HepG2 (cell line): ENCODE results near the gene CYB5R3. TPM values are rescaled to one million over a fixed set of nuclear protein-coding genes. Genes with fewer than 3 reads are reported as not detected.

ENCODE experiments used
- ATAC-seq: fragments of 200-7000 bp; cut with Tn5 transposase; 3 replicates; pipeline ENCODE4 v1.9.1; 2020; ENCODE audit warnings: mild to moderate bottlenecking, moderate library complexity
- BruUV-seq: library from RNA; stranded (reverse); fragments of 400-500 nt; replicated peaks from 2 replicates; lab custom pipeline; 2021; lab: Mats Ljungman, UMichigan
- CTCF ChIA-PET: fragments of 300-600 bp; formaldehyde crosslinking; extraction: SDS; loops from one replicate; lab custom pipeline; 2021; ENCODE audit warnings: low total read pairs, inconsistent platforms, low intra/inter-chr PET ratio; lab: Yijun Ruan, JAX
- POLR2A ChIA-PET: fragments of 350-600 bp; sonication (Branson Sonifier 250); formaldehyde crosslinking; loops from one replicate; lab custom pipeline; 2020; ENCODE audit warnings: antibody characterized with exemption, inconsistent platforms; lab: Yijun Ruan, JAX
- DNase-seq: peaks from one replicate; pipeline ENCODE4 v3.0.0-alpha.2; 2015; ENCODE audit warnings: low spot score
- FAIRE-seq: peaks from 3 replicates; lab custom pipeline; 2011; peaks lifted over from hg19 to GRCh38; lab: Jason Lieb, UNC
- H2AFZ ChIP-seq: one replicate; pipeline ENCODE4 v1.6.1; 2011; ENCODE audit warnings: low read length, inconsistent platforms
- H3K27ac ChIP-seq: fragments of 300-600 bp; 3 replicates; pipeline ENCODE4 v1.8.0; 2011; ENCODE audit warnings: mixed run types, mild to moderate bottlenecking, mixed read lengths, low read length, inconsistent platforms; ENCODE audit not compliant: insufficient read depth; ENCODE audit errors: extremely low read length
- H3K27me3 ChIP-seq, 2 experiments: fragments of 200-600 bp in 1 of 2; 2 replicates in 1 of 2; 3 replicates in 1 of 2; pipeline versions ENCODE4 v1.6.0 to v1.8.0; 2011; ENCODE audit warnings: low read length in 2 of 2, mild to moderate bottlenecking in 2 of 2, moderate library complexity in 2 of 2, inconsistent platforms in 1 of 2; ENCODE audit not compliant: insufficient read depth in 2 of 2, control insufficient read depth in 1 of 2
- H3K36me3 ChIP-seq, 2 experiments: fragments of 200-600 bp in 1 of 2; replicated peaks in 1 of 2; 2 replicates in 1 of 2; 3 replicates in 1 of 2; pipeline versions ENCODE4 v1.5.1 to v1.8.0; 2011; ENCODE audit warnings: low read length in 2 of 2, inconsistent platforms in 1 of 2; ENCODE audit not compliant: insufficient read depth in 2 of 2, control insufficient read depth in 1 of 2
- H3K4me1 ChIP-seq: 2 replicates; pipeline ENCODE4 v1.5.1; 2012; ENCODE audit warnings: low read length, inconsistent platforms; ENCODE audit not compliant: insufficient read depth
- H3K4me2 ChIP-seq: 2 replicates; pipeline ENCODE4 v1.6.0; 2011; ENCODE audit warnings: low read depth, low read length, inconsistent platforms
- H3K4me3 ChIP-seq, 3 experiments: fragments of 200-600 bp in 1 of 3; sonication (generic), shearing (Covaris generic) in 1 of 3; replicated peaks in 1 of 3; 2 replicates each; pipeline ENCODE4 v1.5.1; 2011 to 2016; ENCODE audit warnings: low read length in 3 of 3, inconsistent platforms in 2 of 3, low read depth in 2 of 3, mild to moderate bottlenecking in 2 of 3, control low read depth in 1 of 3, mixed read lengths in 1 of 3; ENCODE audit not compliant: insufficient read depth in 1 of 3
- H3K79me2 ChIP-seq: one replicate; pipeline ENCODE4 v1.6.1; 2011; ENCODE audit warnings: low read length, inconsistent platforms; ENCODE audit not compliant: insufficient read depth
- H3K9ac ChIP-seq: 2 replicates; pipeline ENCODE4 v1.6.0; 2011; ENCODE audit warnings: mild to moderate bottlenecking, low read depth, low read length, inconsistent platforms; ENCODE audit not compliant: insufficient read depth
- H3K9me3 ChIP-seq: 2 replicates; pipeline ENCODE4 v1.5.1; 2012; ENCODE audit warnings: mild to moderate bottlenecking, low read length
- H4K20me1 ChIP-seq: 2 replicates; pipeline ENCODE4 v1.6.0; 2011; ENCODE audit warnings: inconsistent platforms, mild to moderate bottlenecking, low read length, moderate library complexity; ENCODE audit not compliant: insufficient read depth
- ARID3A ChIP-seq: IDR thresholded peaks from 2 replicates; pipeline ENCODE4 v1.6.1; 2012; ENCODE audit warnings: low read depth, low read length, improper control_type of control experiment
- CBX2 ChIP-seq, 2 experiments: fragments of 200-600 bp in 1 of 2; sonication (generic); formaldehyde crosslinking in 1 of 2; IDR thresholded peaks; 2 replicates each; pipeline versions ENCODE4 v1.7.0 to v1.8.1; 2018 to 2022; ENCODE audit warnings: low read depth in 2 of 2, low read length in 1 of 2, mild to moderate bottlenecking in 1 of 2, missing genetic modification reagents in 1 of 2
- FOSL1 ChIP-seq: sonication (generic); formaldehyde crosslinking; IDR thresholded peaks from 2 replicates; pipeline ENCODE4 v1.9.0; 2021; ENCODE audit warnings: missing genetic modification reagents, borderline replicate concordance
- HNF4G ChIP-seq, 2 experiments: sonication (generic) in 1 of 2; formaldehyde crosslinking in 1 of 2; IDR thresholded peaks; 2 replicates each; pipeline versions ENCODE4 v1.4.0 to v1.6.1; 2011 to 2020; ENCODE audit warnings: borderline replicate concordance in 2 of 2, low read depth in 2 of 2, mild to moderate bottlenecking in 2 of 2, low read length in 1 of 2, missing genetic modification reagents in 1 of 2, moderate library complexity in 1 of 2
- IKZF1 ChIP-seq: fragments of 450-650 bp; IDR thresholded peaks from 2 replicates; pipeline ENCODE4 v1.7.1; 2016
- KAT2B ChIP-seq: fragments of 150-350 bp; IDR thresholded peaks from 2 replicates; pipeline ENCODE4 v1.6.1; 2014; ENCODE audit warnings: low read depth, low read length, borderline replicate concordance
- RFXAP ChIP-seq: sonication (generic); formaldehyde crosslinking; IDR thresholded peaks from 2 replicates; pipeline ENCODE4 v1.4.0; 2020; ENCODE audit warnings: missing genetic modification reagents, borderline replicate concordance
- ZKSCAN1 ChIP-seq: fragments of 150-350 bp; IDR thresholded peaks from 2 replicates; pipeline ENCODE4 v1.6.1; 2014; ENCODE audit warnings: low read length
- ZMYM3 ChIP-seq: sonication (generic); formaldehyde crosslinking; IDR thresholded peaks from 2 replicates; pipeline ENCODE4 v1.5.1; 2020; ENCODE audit warnings: mild to moderate bottlenecking, missing genetic modification reagents
- ZNF414 ChIP-seq: sonication (generic); formaldehyde crosslinking; IDR thresholded peaks from 2 replicates; pipeline ENCODE4 v1.5.0; 2020; ENCODE audit warnings: missing genetic modification reagents
- ZNF614 ChIP-seq: IDR thresholded peaks from 2 replicates; pipeline ENCODE4 v1.6.1; 2018; ENCODE audit warnings: missing biosample characterization, missing genetic modification reagents, inconsistent platforms, borderline replicate concordance
- ZNF687 ChIP-seq: sonication (generic); formaldehyde crosslinking; IDR thresholded peaks from 2 replicates; pipeline ENCODE4 v1.5.1; 2020; ENCODE audit warnings: mild to moderate bottlenecking, missing genetic modification reagents, moderate library complexity
- WGBS: methylation state at CpG from one replicate; pipeline ENCODE4 v1.1.6; 2017; ENCODE audit warnings: low lambda C conversion rate; 5-methylcytosine and 5-hydroxymethylcytosine counted together
- in situ Hi-C: cut with HindIII; loops from 2 replicates; pipeline ENCODE4 v1.10.0; 2017; ENCODE audit warnings: low pct_unique_long_range_greater_than_20kb; ENCODE audit not compliant: extremely low pct_ligation_motif_present
- intact Hi-C: fragments of 100-400 bp; cut with micrococcal nuclease; formaldehyde crosslinking; loops from one replicate; pipeline ENCODE4 v1.10.0; 2022; ENCODE audit not compliant: unreplicated experiment
- polyA plus RNA-seq, 8 experiments: library from polyadenylated mRNA; depleted of rRNA in 3 of 8; stranded (reverse) in 7 of 8; unstranded in 1 of 8; fragments of >200 nt; fragmentation: Illumina TruSeq in 4 of 8; extraction: Trizol in 4 of 8; gene quantifications; 2 replicates each; pipeline versions ENCODE4 v1.2.1 to v1.2.3, GENCODE V29; 2011 to 2016; ENCODE audit warnings: low read depth in 4 of 8, missing spikeins in 1 of 8, mixed read lengths in 1 of 8; ENCODE audit not compliant: insufficient read depth in 1 of 8
- total RNA-seq, 5 experiments: library from RNA; depleted of rRNA; stranded (reverse); fragments of >200 nt; fragmentation: Illumina TruSeq; extraction: Trizol; gene quantifications; 2 replicates each; pipeline ENCODE4 v1.2.3, GENCODE V29; 2016; ENCODE audit warnings: low read depth in 1 of 5
- TF ChIP-seq, protein P1 (sequence below): fragments of 450-650 bp; IDR thresholded peaks from 2 replicates; pipeline ENCODE4 v1.6.1; 2016

Gene CYB5R3
- total and polyA plus RNA-seq, 2 of the 13 experiments (the other 11 are each of a cell fraction or from before 2014, with no cell fraction given), result 32.4 to 305 TPM

- TF ChIP-seq RFXAP (CRISPR knock-in tag), result no peak
- no peak for TF ChIP-seq CBX2 (IDR thresholded peaks at IDR 0.05; ENCODE audit: low read depth, low read length)
- no peak for TF ChIP-seq CBX2 (CRISPR knock-in tag; IDR thresholded peaks at IDR 0.05; ENCODE audit: low read depth)
- no peak for TF ChIP-seq ZNF614
- no peak for TF ChIP-seq KAT2B
- no peak for TF ChIP-seq ZKSCAN1
Measured at GRCh38 chr22:42637555-42637954, 11.6 kb downstream of the CYB5R3 start (continued).

- ATAC-seq (no peak), FAIRE-seq (no peak), DNase-seq (no peak)
- Histone ChIP-seq H3K36me3 (peaks cover 22 to 51% of the 10 kb centered on the region in 2 experiments), H4K20me1 (peaks cover 30% of the 10 kb centered on the region), H3K4me2 (no peak overlapping the region), H3K9me3 (no peaks in the 10 kb centered on the region), H3K4me1 (peaks cover 53% of the 10 kb centered on the region), H2AFZ (no peak overlapping the region), H3K9ac (no peak overlapping the region), H3K27ac (no peak overlapping the region), H3K27me3 (no peaks in the 10 kb centered on the region), H3K79me2 (peaks cover 56% of the 10 kb centered on the region), H3K4me3 (no peak overlapping the region)
- ChIA-PET POLR2A (interaction anchor here (0.9 to 1.2 kb wide), 3 partner anchors 11 to 38 kb away, joined by 3 to 4 read pairs (median 3); partner anchors contain the start of gene CYB5R3), CTCF (no interaction called here)
- intact Hi-C loops (no loop called here), in situ Hi-C loops (no loop called here)
- 98% methylated on average over 9 of the region's 17 CpGs for WGBS
- BruUV-seq, result no TSS peak
- TF ChIP-seq FOSL1 (CRISPR knock-in tag) (no peak), ZMYM3 (peak; percentile 46; the same call in 1 of the 2 replicates), HNF4G (IDR thresholded peaks at IDR 0.05; ENCODE audit: borderline replicate concordance, low read depth, low read length) (no peak), HNF4G (CRISPR knock-in tag; IDR thresholded peaks at IDR 0.05; ENCODE audit: borderline replicate concordance, low read depth) (no peak), IKZF1 (no peak), ZNF414 (CRISPR knock-in tag) (no peak), ZNF687 (CRISPR knock-in tag) (peak; percentile 26; the same call in 1 of the 2 replicates), ARID3A (no peak)
- TF ChIP-seq, protein P1, sequence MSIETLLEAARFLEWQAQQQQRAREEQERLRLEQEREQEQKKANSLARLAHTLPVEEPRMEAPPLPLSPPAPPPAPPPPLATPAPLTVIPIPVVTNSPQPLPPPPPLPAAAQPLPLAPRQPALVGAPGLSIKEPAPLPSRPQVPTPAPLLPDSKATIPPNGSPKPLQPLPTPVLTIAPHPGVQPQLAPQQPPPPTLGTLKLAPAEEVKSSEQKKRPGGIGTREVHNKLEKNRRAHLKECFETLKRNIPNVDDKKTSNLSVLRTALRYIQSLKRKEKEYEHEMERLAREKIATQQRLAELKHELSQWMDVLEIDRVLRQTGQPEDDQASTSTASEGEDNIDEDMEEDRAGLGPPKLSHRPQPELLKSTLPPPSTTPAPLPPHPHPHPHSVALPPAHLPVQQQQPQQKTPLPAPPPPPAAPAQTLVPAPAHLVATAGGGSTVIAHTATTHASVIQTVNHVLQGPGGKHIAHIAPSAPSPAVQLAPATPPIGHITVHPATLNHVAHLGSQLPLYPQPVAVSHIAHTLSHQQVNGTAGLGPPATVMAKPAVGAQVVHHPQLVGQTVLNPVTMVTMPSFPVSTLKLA, result no peak
Measured at GRCh38 chr22:42636506-42636905, 12.7 kb downstream of the CYB5R3 start.
